Osteocyte (in vitro differentiated cells): ENCODE data around the gene TNPO3. TPM values are rescaled to one million over a fixed set of nuclear protein-coding genes. Genes with fewer than 3 reads are reported as not detected.

Source experiments
- DNase-seq: peaks from one replicate; pipeline ENCODE4 v3.0.0; 2021; ENCODE audit warnings: mixed read lengths; ENCODE audit not compliant: unreplicated experiment; ENCODE audit errors: extremely low spot score
- H3K27ac Mint-ChIP-seq: one replicate; pipeline ENCODE4 v1.8.0; 2021; ENCODE audit warnings: mild to moderate bottlenecking, mixed read lengths; ENCODE audit not compliant: unreplicated experiment
- H3K27me3 Mint-ChIP-seq: one replicate; pipeline ENCODE4 v1.8.0; 2021; ENCODE audit warnings: mixed read lengths; ENCODE audit not compliant: unreplicated experiment
- H3K36me3 Mint-ChIP-seq: one replicate; pipeline ENCODE4 v1.8.0; 2021; ENCODE audit warnings: mixed read lengths; ENCODE audit not compliant: unreplicated experiment
- H3K4me1 Mint-ChIP-seq: one replicate; pipeline ENCODE4 v1.8.0; 2021; ENCODE audit warnings: mixed read lengths; ENCODE audit not compliant: unreplicated experiment
- H3K4me3 Mint-ChIP-seq: one replicate; pipeline ENCODE4 v1.8.0; 2021; ENCODE audit warnings: mild to moderate bottlenecking, moderate library complexity, mixed read lengths; ENCODE audit not compliant: unreplicated experiment
- H3K9me3 Mint-ChIP-seq: one replicate; pipeline ENCODE4 v1.8.0; 2021; ENCODE audit warnings: mixed read lengths; ENCODE audit not compliant: unreplicated experiment
- total RNA-seq: library from RNA; stranded (reverse); gene quantifications from 2 replicates; pipeline ENCODE4 v1.2.1, GENCODE V29; 2021
- TF ChIP-seq, protein P1 (sequence below): fragments of 200-600 bp; sonication (generic); IDR thresholded peaks from 2 replicates; pipeline ENCODE4 v1.5.0; 2021; ENCODE audit warnings: antibody characterized with exemption, mild to moderate bottlenecking, moderate library complexity

TNPO3 gene
- total RNA-seq, 1 donor from 2014 or later = 46.0 TPM

DNA sequence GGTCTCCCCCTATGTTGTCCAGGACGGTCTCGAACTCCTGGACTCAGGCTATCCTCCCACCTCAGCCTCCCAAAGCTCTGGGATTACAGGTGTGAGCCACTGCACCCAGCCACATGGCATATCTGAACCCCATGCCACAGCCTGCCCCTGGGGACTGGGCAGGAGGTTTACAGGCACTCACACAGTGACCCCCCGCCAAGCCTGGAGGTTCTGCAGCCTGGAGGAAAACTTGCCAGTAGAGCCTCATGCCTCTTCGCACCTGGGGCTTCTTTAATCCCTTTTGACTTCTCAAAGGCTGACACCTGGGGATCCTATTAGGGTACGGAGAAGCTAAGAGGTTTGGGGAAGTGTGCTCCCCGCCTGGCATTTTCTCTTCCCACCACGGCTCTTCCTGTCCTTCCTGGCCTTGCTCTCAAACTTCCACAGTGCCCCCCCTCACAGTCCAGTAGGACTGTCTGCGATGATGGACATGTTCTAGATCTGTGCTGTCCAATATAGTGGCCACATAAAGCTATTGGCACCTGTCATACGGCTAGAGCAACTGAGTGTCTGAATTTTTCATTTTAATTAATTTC is 133.0 kb downstream of the TNPO3 start:
- Mint-ChIP-seq H3K9me3 (no peaks in the 10 kb centered on the region), H3K27ac (no peak overlapping the region), H3K4me1 (peaks cover 1% of the 10 kb centered on the region), H3K27me3 (peaks cover 70% of the 10 kb centered on the region), H3K4me3 (no peak overlapping the region), H3K36me3 (no peaks in the 10 kb centered on the region)
- TF ChIP-seq, protein P1, sequence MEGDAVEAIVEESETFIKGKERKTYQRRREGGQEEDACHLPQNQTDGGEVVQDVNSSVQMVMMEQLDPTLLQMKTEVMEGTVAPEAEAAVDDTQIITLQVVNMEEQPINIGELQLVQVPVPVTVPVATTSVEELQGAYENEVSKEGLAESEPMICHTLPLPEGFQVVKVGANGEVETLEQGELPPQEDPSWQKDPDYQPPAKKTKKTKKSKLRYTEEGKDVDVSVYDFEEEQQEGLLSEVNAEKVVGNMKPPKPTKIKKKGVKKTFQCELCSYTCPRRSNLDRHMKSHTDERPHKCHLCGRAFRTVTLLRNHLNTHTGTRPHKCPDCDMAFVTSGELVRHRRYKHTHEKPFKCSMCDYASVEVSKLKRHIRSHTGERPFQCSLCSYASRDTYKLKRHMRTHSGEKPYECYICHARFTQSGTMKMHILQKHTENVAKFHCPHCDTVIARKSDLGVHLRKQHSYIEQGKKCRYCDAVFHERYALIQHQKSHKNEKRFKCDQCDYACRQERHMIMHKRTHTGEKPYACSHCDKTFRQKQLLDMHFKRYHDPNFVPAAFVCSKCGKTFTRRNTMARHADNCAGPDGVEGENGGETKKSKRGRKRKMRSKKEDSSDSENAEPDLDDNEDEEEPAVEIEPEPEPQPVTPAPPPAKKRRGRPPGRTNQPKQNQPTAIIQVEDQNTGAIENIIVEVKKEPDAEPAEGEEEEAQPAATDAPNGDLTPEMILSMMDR = no peak
- no peak for DNase-seq

DNA sequence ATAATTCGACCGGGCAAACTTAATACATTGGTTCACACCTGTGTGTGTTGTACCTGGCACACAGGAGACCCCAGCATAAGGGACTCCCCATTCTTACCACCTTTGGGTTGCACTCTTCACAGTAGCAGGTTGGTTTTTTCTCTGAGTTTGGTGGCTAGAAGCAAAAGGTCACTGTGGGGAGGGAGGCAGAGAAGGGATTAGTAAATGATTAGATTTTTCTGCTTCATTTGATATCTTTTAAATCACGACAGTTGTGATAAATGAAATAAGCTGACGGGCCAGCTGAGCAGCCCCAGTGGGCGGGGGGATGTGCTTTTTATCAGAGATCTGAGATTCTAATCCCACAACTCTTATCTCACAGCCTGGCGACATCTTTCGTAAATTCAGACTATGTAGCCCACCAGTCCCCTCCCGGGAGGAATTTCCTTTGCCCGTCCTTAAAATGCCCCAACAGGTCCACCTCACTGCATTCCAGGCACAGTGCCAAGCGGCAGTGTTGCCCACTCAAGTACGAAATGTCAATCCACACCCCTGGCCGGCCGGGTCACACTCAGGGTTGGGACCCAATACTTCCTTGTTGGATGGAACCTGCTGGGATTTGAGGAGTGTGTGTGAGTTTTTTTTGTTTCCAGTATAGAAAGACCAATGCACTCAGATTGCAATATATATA is 133.9 kb downstream of the TNPO3 start:
- Mint-ChIP-seq H3K27me3 (peaks cover 71% of the 10 kb centered on the region), H3K36me3 (no peaks in the 10 kb centered on the region), H3K27ac (no peak overlapping the region), H3K4me1 (peaks cover 1% of the 10 kb centered on the region), H3K4me3 (no peak overlapping the region), H3K9me3 (no peaks in the 10 kb centered on the region)
- TF ChIP-seq, protein P1 = no peak
- DNase-seq = no peak

DNA sequence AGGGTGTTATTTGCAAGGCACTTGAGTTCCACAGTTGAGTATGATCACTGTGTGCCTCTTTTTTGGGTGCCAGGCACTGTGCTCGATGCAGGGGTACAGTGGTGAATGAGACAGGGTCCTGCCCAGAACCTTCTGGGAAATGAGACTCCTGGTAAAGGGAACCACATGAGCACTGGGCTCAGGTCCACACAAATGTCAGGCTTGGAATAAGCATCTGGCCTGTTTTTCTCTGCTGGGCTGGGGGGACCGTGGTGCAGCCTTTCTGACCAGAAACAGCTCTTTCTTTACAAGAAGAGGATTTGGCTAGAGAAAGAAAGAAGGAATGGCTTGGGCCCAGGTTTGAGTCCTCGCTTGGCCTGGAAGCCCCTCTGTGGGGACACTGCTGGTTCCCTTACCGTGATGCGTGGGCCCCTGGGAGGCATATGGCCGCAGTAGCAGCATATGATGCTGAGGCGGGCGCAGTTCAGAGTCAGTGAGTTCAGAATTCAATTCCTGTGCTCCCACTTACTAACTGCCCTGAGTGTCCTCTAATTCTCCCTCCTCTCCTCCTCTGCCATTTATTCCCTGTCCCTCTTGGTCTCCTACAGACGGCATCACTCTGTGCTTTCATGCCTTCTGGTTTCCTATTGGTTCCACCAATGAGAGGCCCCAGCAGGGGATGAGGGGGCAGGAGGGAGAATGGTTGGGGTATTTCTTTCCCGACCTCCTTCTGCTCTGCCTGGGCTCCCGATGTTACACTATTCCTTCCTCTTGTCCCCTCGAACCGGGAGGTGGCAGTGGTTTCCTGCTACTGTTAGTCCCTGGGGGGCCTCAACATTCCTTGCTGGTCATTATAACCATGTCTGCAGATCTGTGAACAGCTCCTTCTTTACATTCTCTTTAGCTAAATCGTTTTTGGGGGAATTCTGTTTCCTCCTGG is 134.8 kb downstream of the TNPO3 start:
- Mint-ChIP-seq H3K4me3 (no peak overlapping the region), H3K27ac (no peak overlapping the region), H3K36me3 (no peaks in the 10 kb centered on the region), H3K9me3 (no peaks in the 10 kb centered on the region), H3K4me1 (peaks cover 1% of the 10 kb centered on the region), H3K27me3 (peaks cover 73% of the 10 kb centered on the region)
- TF ChIP-seq, protein P1 = peak; percentile 22
- DNase-seq = no peak

DNA sequence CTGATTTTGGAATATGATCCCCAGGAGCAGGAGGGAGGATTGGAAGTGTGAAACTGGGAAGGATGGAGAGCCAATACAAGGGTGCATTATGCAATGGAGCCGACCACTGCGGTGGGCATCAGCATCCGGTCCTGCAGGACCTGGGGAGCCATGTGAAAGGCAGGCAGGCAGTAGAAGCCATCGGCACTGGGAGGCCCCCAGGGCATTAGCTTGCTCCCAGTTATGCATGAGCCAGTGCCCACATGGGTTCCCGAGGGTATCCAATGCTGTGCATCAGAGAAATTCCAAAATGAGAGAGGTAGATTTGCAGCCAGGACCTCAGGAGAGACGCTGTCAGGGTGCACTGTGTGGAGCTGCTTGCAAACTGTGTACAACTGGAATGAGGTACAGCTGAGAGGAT is 135.7 kb downstream of the TNPO3 start:
- Mint-ChIP-seq H3K36me3 (no peaks in the 10 kb centered on the region), H3K4me3 (no peak overlapping the region), H3K27me3 (peaks cover 64% of the 10 kb centered on the region), H3K27ac (no peak overlapping the region), H3K9me3 (no peaks in the 10 kb centered on the region), H3K4me1 (peaks cover 1% of the 10 kb centered on the region)
- DNase-seq = no peak
- TF ChIP-seq, protein P1 = no peak
